Activated effector memory CD4-positive, alpha-beta T cell treated with anti-CD3 and anti-CD28 coated beads, Interleukin-2, amount 50 U/mL, for 16 hours (primary cell): ENCODE results near the gene FHIT.
"Not testable (repeated sequence)": the region's sequence is repeated elsewhere in the genome, so short reads cannot be mapped to it uniquely, and the experiment has no call there.

ENCODE experiments used
- DNase-seq: peaks from one replicate; pipeline ENCODE4 v3.0.0-alpha.2; 2020

FHIT gene

GRCh38 chr3:61224823-61225222 is 26.4 kb downstream of the FHIT start:
- no peak for DNase-seq

GRCh38 chr3:61223451-61223850 is 27.8 kb downstream of the FHIT start:
- DNase-seq = no peak

- no peak for DNase-seq
Observed at GRCh38 chr3:61222467-61222866, 28.8 kb downstream of the FHIT start.

GRCh38 chr3:61221759-61222362 is 29.4 kb downstream of the FHIT start:
- DNase-seq = no peak

- DNase-seq = no peak
Observed at GRCh38 chr3:61218504-61218903, 32.7 kb downstream of the FHIT start.

GRCh38 chr3:61216171-61216570 is 35.1 kb downstream of the FHIT start:
- not testable (repeated sequence) for DNase-seq

GRCh38 chr3:61202086-61202485 is 49.2 kb downstream of the FHIT start:
- DNase-seq = no peak

GRCh38 chr3:61201071-61201470 is 50.2 kb downstream of the FHIT start:
- no peak for DNase-seq

GRCh38 chr3:61200270-61200669 is 51.0 kb downstream of the FHIT start:
- no peak for DNase-seq

- no peak for DNase-seq
Observed at GRCh38 chr3:61199843-61200242, 51.4 kb downstream of the FHIT start.

GRCh38 chr3:61194892-61195538 is 56.2 kb downstream of the FHIT start:
- no peak for DNase-seq

- no peak for DNase-seq
Observed at GRCh38 chr3:61192222-61192621, 59.0 kb downstream of the FHIT start.

- DNase-seq = not testable (repeated sequence)
Observed at GRCh38 chr3:61190205-61190604, 61.0 kb downstream of the FHIT start.

- DNase-seq = no peak
Observed at GRCh38 chr3:61186030-61186429, 65.2 kb downstream of the FHIT start.

- DNase-seq = no peak
Observed at GRCh38 chr3:61184956-61185355, 66.3 kb downstream of the FHIT start.

GRCh38 chr3:61182662-61183061 is 68.6 kb downstream of the FHIT start:
- DNase-seq = no peak

GRCh38 chr3:61181874-61182273 is 69.4 kb downstream of the FHIT start:
- DNase-seq = no peak

GRCh38 chr3:61180206-61180605 is 71.0 kb downstream of the FHIT start:
- DNase-seq = no peak

- DNase-seq = no peak
Observed at GRCh38 chr3:61178167-61178566, 73.1 kb downstream of the FHIT start.

GRCh38 chr3:61177450-61177849 is 73.8 kb downstream of the FHIT start:
- no peak for DNase-seq

- no peak for DNase-seq
Observed at GRCh38 chr3:61173676-61174075, 77.6 kb downstream of the FHIT start.

GRCh38 chr3:61172684-61173083 is 78.6 kb downstream of the FHIT start:
- no peak for DNase-seq

- DNase-seq = no peak
Observed at GRCh38 chr3:61172203-61172602, 79.0 kb downstream of the FHIT start.

GRCh38 chr3:61169621-61170251 is 81.5 kb downstream of the FHIT start:
- no peak for DNase-seq

- DNase-seq = no peak
Observed at GRCh38 chr3:61168286-61168685, 83.0 kb downstream of the FHIT start.
